Tibial nerve (tissue), 4 donors: Measurements from ENCODE around the gene EXOC6B. TPM values are rescaled to one million over a fixed set of nuclear protein-coding genes. Genes with fewer than 3 reads are reported as not detected.

Source experiments
- DNase-seq, 2 donors: peaks; one replicate each; pipeline ENCODE4 v3.0.0-alpha.2; 2019; ENCODE audit warnings: low spot score in 2 of 2
- H3K27ac ChIP-seq, 4 donors: fragments of 200-600 bp; sonication (generic) in 3 of 4; one replicate each; pipeline ENCODE4 v1.5.1; 2017 to 2019; ENCODE audit warnings: mild to moderate bottlenecking in 1 of 4
- H3K27me3 ChIP-seq, 2 donors: fragments of 200-600 bp; sonication (generic) in 1 of 2; one replicate each; pipeline versions ENCODE4 v1.5.1 to v1.6.0; 2017 to 2019
- H3K36me3 ChIP-seq, 3 donors: fragments of 200-600 bp; sonication (generic); one replicate each; pipeline ENCODE4 v1.5.1; 2018 to 2019
- H3K4me1 ChIP-seq, 4 donors: fragments of 200-600 bp; sonication (generic) in 3 of 4; one replicate each; pipeline ENCODE4 v1.5.1; 2017 to 2019
- H3K4me3 ChIP-seq, 4 donors: fragments of 200-600 bp; sonication (generic) in 3 of 4; one replicate each; pipeline ENCODE4 v1.5.1; 2017 to 2019; ENCODE audit warnings: mild to moderate bottlenecking in 1 of 4, moderate library complexity in 1 of 4
- H3K9me3 ChIP-seq, 4 donors: fragments of 200-600 bp; sonication (generic) in 3 of 4; one replicate each; pipeline ENCODE4 v1.5.1; 2017 to 2019
- CTCF ChIP-seq, 5 experiments: fragments of 200-600 bp in 3 of 5; fragments of 450-650 bp in 2 of 5; sonication (generic) in 3 of 5; IDR thresholded peaks; one replicate each; pipeline ENCODE4 v1.5.1; 2016 to 2019; ENCODE audit warnings: antibody characterized with exemption in 5 of 5, mild to moderate bottlenecking in 3 of 5, moderate library complexity in 2 of 5
- EP300 ChIP-seq, 2 donors: sonication (generic); formaldehyde crosslinking; IDR thresholded peaks; one replicate each; pipeline ENCODE4 v1.6.1; 2017; ENCODE audit warnings: antibody characterized with exemption in 2 of 2, mild to moderate bottlenecking in 1 of 2
- POLR2A ChIP-seq, 2 donors: fragments of 450-650 bp; IDR thresholded peaks; one replicate each; pipeline ENCODE4 v1.6.1; 2017; ENCODE audit warnings: antibody characterized with exemption in 2 of 2, mild to moderate bottlenecking in 2 of 2, moderate library complexity in 2 of 2
- WGBS, 2 donors: methylation state at CpG; one replicate each; pipeline ENCODE4 v1.1.5; 2018; 5-methylcytosine and 5-hydroxymethylcytosine counted together
- total RNA-seq, 4 donors: library from RNA; depleted of rRNA; stranded (reverse); fragments of >200 nt; gene quantifications; one replicate each; pipeline ENCODE4 v1.1.0, GENCODE V29; 2016

Gene EXOC6B
- total RNA-seq, 4 donors from 2014 or later, result 22.1 to 41.1 (median 30.3) TPM

GRCh38 chr2:72153924-72154323, 671.9 kb downstream of the EXOC6B start:
- 92 to 94% methylated on average over 5 of the region's 5 CpGs for whole genome bisulfite sequencing, 2 donors
- H3K4me3 ChIP-seq, result no peak overlapping the region
- DNase-seq, result no peak
- no peaks in the 10 kb centered on the region for H3K36me3 ChIP-seq
- H3K27ac ChIP-seq, result no peak overlapping the region
- H3K27me3 ChIP-seq, result peaks cover 0 to 45% of the 10 kb centered on the region in 2 donors
- H3K9me3 ChIP-seq, result no peaks in the 10 kb centered on the region
- TF ChIP-seq CTCF (IDR thresholded peaks at IDR 0.05) (no peak), EP300 (IDR thresholded peaks at IDR 0.05) (no peak), POLR2A (IDR thresholded peaks at IDR 0.05) (no peak)
- H3K4me1 ChIP-seq, result peaks cover 0 to 18% (median 14%) of the 10 kb centered on the region in 4 donors

GRCh38 chr2:72153026-72153791, 672.6 kb downstream of the EXOC6B start:
- peaks cover 0 to 22% (median 14%) of the 10 kb centered on the region in 4 donors for H3K4me1 ChIP-seq
- peak in 1 of 2 donors; percentile 1 for DNase-seq
- H3K36me3 ChIP-seq, result no peaks in the 10 kb centered on the region
- H3K27ac ChIP-seq, result no peak overlapping the region
- no peak overlapping the region for H3K4me3 ChIP-seq
- H3K9me3 ChIP-seq, result no peaks in the 10 kb centered on the region
- TF ChIP-seq CTCF (IDR thresholded peaks at IDR 0.05) (no peak), EP300 (IDR thresholded peaks at IDR 0.05) (no peak), POLR2A (IDR thresholded peaks at IDR 0.05) (no peak)
- H3K27me3 ChIP-seq, result peaks cover under 1 to 45% of the 10 kb centered on the region in 2 donors
- 89 to 93% methylated on average over 15 to 18 of the region's 18 CpGs for WGBS, 2 donors

- Histone ChIP-seq H3K4me3 (no peak overlapping the region), H3K27me3 (peaks cover 2 to 57% of the 10 kb centered on the region in 2 donors), H3K9me3 (no peaks in the 10 kb centered on the region), H3K4me1 (peaks cover 0 to 45% (median 30%) of the 10 kb centered on the region in 4 donors), H3K27ac (no peak overlapping the region), H3K36me3 (no peaks in the 10 kb centered on the region)
- 60 to 79% methylated on average over 2 of the region's 2 CpGs for WGBS, 2 donors
- peak; percentile 3 to 9 for DNase-seq
- TF ChIP-seq CTCF (IDR thresholded peaks at IDR 0.05), result no peak
- no peak for TF ChIP-seq EP300 (IDR thresholded peaks at IDR 0.05)
- TF ChIP-seq POLR2A (IDR thresholded peaks at IDR 0.05), result no peak
These were observed 674.9 kb downstream of the EXOC6B start for GRCh38 chr2:72150861-72151356.

GRCh38 chr2:72150157-72150860, 675.5 kb downstream of the EXOC6B start:
- Histone ChIP-seq H3K27ac (no peak overlapping the region), H3K4me3 (peak overlapping the region in 3 of 4 donors; percentile 20 to 56 (median 41)), H3K9me3 (no peaks in the 10 kb centered on the region), H3K4me1 (peaks cover 0 to 51% (median 32%) of the 10 kb centered on the region in 4 donors), H3K36me3 (no peaks in the 10 kb centered on the region), H3K27me3 (peaks cover 2 to 61% of the 10 kb centered on the region in 2 donors)
- peak; percentile 63 to 91 for DNase-seq
- TF ChIP-seq EP300 (IDR thresholded peaks at IDR 0.05) (no peak), CTCF (IDR thresholded peaks at IDR 0.05) (peak; percentile 79 to 96 (median 88))
- 6 to 8% methylated on average over 27 to 28 of the region's 28 CpGs for WGBS, 2 donors
